ENCODE data around the gene SIX6. TPM values are rescaled to one million over a fixed set of nuclear protein-coding genes. Genes with fewer than 3 reads are reported as not detected.

Gene SIX6
- total RNA-seq, 1 donor from 2014 or later: not detected

GRCh38 chr14:60487211-60487610 lies 21.7 kb upstream of the SIX6 start:
- Mint-ChIP-seq H3K4me3 (ENCODE audit: low read depth) (no peak overlapping the region), H3K27ac (no peak overlapping the region), H3K4me1 (ENCODE audit: low read depth) (no peaks in the 10 kb centered on the region), H3K36me3 (ENCODE audit: insufficient read depth) (no peaks in the 10 kb centered on the region), H3K27me3 (peaks cover 31% of the 10 kb centered on the region), H3K9me3 (ENCODE audit: low read depth) (no peaks in the 10 kb centered on the region)
- DNase-seq (ENCODE audit: low spot score, unreplicated experiment): no peak
- TF ChIP-seq CTCF (IDR thresholded peaks at IDR 0.05; ENCODE audit: unreplicated experiment): no peak

- DNase-seq (ENCODE audit: low spot score, unreplicated experiment): no peak
- Mint-ChIP-seq H3K4me3 (ENCODE audit: low read depth) (no peak overlapping the region), H3K27me3 (peaks cover 31% of the 10 kb centered on the region), H3K4me1 (ENCODE audit: low read depth) (no peaks in the 10 kb centered on the region), H3K36me3 (ENCODE audit: insufficient read depth) (no peaks in the 10 kb centered on the region), H3K27ac (no peak overlapping the region), H3K9me3 (ENCODE audit: low read depth) (no peaks in the 10 kb centered on the region)
- TF ChIP-seq CTCF (IDR thresholded peaks at IDR 0.05; ENCODE audit: unreplicated experiment): peak; percentile 23
Measured at GRCh38 chr14:60488175-60488574, 20.8 kb upstream of the SIX6 start.

GRCh38 chr14:60490270-60490669 lies 18.7 kb upstream of the SIX6 start:
- H3K4me3 Mint-ChIP-seq (ENCODE audit: low read depth): no peak overlapping the region
- H3K4me1 Mint-ChIP-seq (ENCODE audit: low read depth): no peaks in the 10 kb centered on the region
- H3K9me3 Mint-ChIP-seq (ENCODE audit: low read depth): no peaks in the 10 kb centered on the region
- peaks cover 22% of the 10 kb centered on the region for H3K27me3 Mint-ChIP-seq
- H3K27ac Mint-ChIP-seq: no peak overlapping the region
- H3K36me3 Mint-ChIP-seq (ENCODE audit: insufficient read depth): no peaks in the 10 kb centered on the region
- no peak for DNase-seq (ENCODE audit: low spot score, unreplicated experiment)
- TF ChIP-seq CTCF (IDR thresholded peaks at IDR 0.05; ENCODE audit: unreplicated experiment): no peak

- Mint-ChIP-seq H3K4me1 (ENCODE audit: low read depth) (no peaks in the 10 kb centered on the region), H3K27me3 (peaks cover 52% of the 10 kb centered on the region), H3K9me3 (ENCODE audit: low read depth) (no peaks in the 10 kb centered on the region), H3K27ac (no peak overlapping the region), H3K4me3 (ENCODE audit: low read depth) (no peak overlapping the region), H3K36me3 (ENCODE audit: insufficient read depth) (no peaks in the 10 kb centered on the region)
- no peak for DNase-seq (ENCODE audit: low spot score, unreplicated experiment)
- no peak for TF ChIP-seq CTCF (IDR thresholded peaks at IDR 0.05; ENCODE audit: unreplicated experiment)
Measured at GRCh38 chr14:60495946-60496345, 13.0 kb upstream of the SIX6 start.

GRCh38 chr14:60502541-60502940 lies 6.4 kb upstream of the SIX6 start:
- Mint-ChIP-seq H3K9me3 (ENCODE audit: low read depth) (no peaks in the 10 kb centered on the region), H3K4me1 (ENCODE audit: low read depth) (no peaks in the 10 kb centered on the region), H3K36me3 (ENCODE audit: insufficient read depth) (no peaks in the 10 kb centered on the region), H3K27me3 (peaks cover 85% of the 10 kb centered on the region), H3K27ac (no peak overlapping the region), H3K4me3 (ENCODE audit: low read depth) (no peak overlapping the region)
- DNase-seq (ENCODE audit: low spot score, unreplicated experiment): no peak
- no peak for TF ChIP-seq CTCF (IDR thresholded peaks at IDR 0.05; ENCODE audit: unreplicated experiment)

All from progenitor cell of endocrine pancreas (in vitro differentiated cells).